ENCODE results near the gene ZDHHC1. TPM values are rescaled to one million over a fixed set of nuclear protein-coding genes. Genes with fewer than 3 reads are reported as not detected.

Gene ZDHHC1
- total RNA-seq, 1 experiment from 2014 or later: 1.0 TPM

DNA sequence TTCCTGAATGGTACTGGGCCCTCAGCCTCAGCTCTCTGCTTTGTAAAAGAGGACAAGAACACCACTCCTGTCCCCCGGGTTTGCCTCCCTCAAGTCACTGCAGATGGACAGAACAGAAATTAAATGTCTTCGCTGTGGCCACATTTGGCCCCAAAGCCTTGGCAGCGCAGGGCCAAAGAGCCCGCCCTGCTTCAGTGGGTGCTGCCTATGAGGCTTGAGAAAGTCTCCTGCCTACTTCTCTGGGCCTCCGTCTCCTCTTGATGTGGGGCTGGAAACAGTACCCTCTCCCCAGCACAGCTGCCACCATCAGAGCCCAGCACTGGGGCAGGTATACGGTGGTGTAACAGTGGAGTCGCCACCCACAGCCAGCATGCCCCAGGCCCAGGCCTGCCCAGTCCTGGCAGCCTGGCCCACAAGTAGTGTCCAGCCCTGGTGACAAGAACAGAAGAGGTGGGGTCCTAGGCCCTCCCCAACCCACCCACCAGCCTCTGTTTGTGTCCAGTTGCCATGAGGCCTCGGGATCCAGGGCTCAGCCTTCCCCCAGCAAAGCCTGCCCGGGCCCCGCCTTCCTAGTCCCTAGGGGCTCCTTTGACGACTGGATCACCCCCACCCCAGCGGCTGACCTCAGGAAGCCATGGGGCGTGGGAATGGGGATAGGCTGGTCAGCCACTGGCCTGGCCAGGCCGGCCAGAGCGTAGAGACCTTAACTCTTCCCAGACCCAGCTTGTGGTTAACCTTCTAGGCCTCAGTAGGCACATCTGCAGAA, 19.1 kb downstream of the ZDHHC1 start:
- no peaks in the 10 kb centered on the region for H3K27me3 Mint-ChIP-seq (ENCODE audit: insufficient read depth, unreplicated experiment)

DNA sequence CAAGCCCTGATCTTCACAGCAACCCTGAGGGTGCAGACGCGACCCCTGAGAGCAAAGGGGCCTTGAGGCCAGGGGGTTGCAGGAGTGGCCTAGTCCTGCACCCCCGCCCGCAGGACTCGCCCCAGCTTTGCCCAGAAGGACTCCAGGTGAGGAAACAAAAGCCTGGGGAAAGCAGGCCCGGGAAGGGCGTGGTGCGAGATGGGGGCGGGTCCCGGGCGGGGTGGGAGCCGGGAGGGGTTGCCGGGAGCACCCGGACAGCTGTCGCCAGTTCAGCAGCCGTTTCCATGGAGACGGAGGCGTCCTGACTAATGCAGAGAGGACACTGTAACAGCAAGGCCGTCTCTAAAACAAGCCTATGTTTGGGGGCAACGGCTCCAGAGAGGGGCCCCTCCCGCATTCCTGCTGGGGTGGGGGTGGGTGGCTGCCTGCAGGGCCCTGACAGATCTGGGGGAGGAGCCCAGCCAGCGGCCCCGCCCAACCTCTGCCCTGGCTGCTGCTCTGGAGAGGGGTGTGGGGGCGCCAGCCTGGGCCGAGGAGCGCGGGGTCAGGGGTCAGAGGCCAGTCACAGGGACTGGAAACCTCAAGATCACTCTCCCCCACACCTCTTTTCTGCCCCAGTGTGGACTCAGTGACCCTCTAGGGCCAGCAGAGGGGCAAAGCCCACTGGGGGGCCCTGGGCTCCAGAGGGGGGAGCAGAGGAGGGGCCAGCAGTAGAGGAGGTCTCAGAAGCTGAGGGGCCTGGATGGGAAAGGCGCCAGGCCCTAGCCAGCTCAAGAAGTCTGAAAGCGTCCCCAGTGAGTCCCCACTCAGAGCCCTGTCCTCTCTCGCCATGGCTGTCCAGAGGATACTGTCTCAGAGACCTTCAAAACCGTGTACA, 19.9 kb downstream of the ZDHHC1 start:
- Histone ChIP-seq H3K4me1 (peaks cover 20% of the 10 kb centered on the region), H3K4me3 (ENCODE audit: low read depth, low read length) (no peak overlapping the region), H3K36me3 (ENCODE audit: control insufficient read depth, insufficient read depth, low read length) (no peaks in the 10 kb centered on the region), H3K9me3 (no peaks in the 10 kb centered on the region), H3K27me3 (replicated peaks; ENCODE audit: control insufficient read depth, insufficient read depth, low read length) (no peaks in the 10 kb centered on the region)
- no TSS peak for BruUV-seq (replicated peaks)
- peaks cover 5% of the 10 kb centered on the region for H3K36me3 Mint-ChIP-seq (ENCODE audit: insufficient read depth, unreplicated experiment)
- H3K27me3 Mint-ChIP-seq (ENCODE audit: insufficient read depth, unreplicated experiment): no peaks in the 10 kb centered on the region
- ChIA-PET CTCF (interaction anchor here (0.6 to 1.1 kb wide), 4 partner anchors 8 to 125 kb away, joined by 3 to 5 read pairs (median 4); partner anchors contain the start of gene HSD11B2), POLR2A (interaction anchor here (0.7 to 1.1 kb wide), 2 partner anchors 8 to 34 kb away, joined by 7 to 9 read pairs; partner anchors contain the start of gene HSD11B2)
- H3K27ac Mint-ChIP-seq (ENCODE audit: unreplicated experiment): peak overlapping the region; percentile 87
- H3K4me1 Mint-ChIP-seq (ENCODE audit: low read depth, unreplicated experiment): peaks cover 7% of the 10 kb centered on the region
- intact Hi-C loops (cut with micrococcal nuclease; ENCODE audit: unreplicated experiment): no loop called here
- peak overlapping the region; percentile 53 for H3K4me3 Mint-ChIP-seq (ENCODE audit: unreplicated experiment)
- DNase-seq: peak; percentile 89 to 95
- TF ChIP-seq, protein P1, sequence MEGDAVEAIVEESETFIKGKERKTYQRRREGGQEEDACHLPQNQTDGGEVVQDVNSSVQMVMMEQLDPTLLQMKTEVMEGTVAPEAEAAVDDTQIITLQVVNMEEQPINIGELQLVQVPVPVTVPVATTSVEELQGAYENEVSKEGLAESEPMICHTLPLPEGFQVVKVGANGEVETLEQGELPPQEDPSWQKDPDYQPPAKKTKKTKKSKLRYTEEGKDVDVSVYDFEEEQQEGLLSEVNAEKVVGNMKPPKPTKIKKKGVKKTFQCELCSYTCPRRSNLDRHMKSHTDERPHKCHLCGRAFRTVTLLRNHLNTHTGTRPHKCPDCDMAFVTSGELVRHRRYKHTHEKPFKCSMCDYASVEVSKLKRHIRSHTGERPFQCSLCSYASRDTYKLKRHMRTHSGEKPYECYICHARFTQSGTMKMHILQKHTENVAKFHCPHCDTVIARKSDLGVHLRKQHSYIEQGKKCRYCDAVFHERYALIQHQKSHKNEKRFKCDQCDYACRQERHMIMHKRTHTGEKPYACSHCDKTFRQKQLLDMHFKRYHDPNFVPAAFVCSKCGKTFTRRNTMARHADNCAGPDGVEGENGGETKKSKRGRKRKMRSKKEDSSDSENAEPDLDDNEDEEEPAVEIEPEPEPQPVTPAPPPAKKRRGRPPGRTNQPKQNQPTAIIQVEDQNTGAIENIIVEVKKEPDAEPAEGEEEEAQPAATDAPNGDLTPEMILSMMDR (IDR thresholded peaks at IDR 0.05; ENCODE audit: insufficient read depth in 1 of 2, low read depth in 1 of 2, low read length in 1 of 2, severe bottlenecking in 1 of 2, unreplicated experiment in 1 of 2): no peak
- no peaks in the 10 kb centered on the region for H3K9me3 Mint-ChIP-seq (ENCODE audit: unreplicated experiment)

More for the DNA sequence above, 19.1 kb downstream of the ZDHHC1 start:
- Histone ChIP-seq H3K4me3 (ENCODE audit: low read depth, low read length) (no peak overlapping the region), H3K4me1 (peaks cover 20% of the 10 kb centered on the region), H3K9me3 (no peaks in the 10 kb centered on the region), H3K27me3 (replicated peaks; ENCODE audit: control insufficient read depth, insufficient read depth, low read length) (no peaks in the 10 kb centered on the region), H3K36me3 (ENCODE audit: control insufficient read depth, insufficient read depth, low read length) (no peaks in the 10 kb centered on the region)
- DNase-seq: no peak
- no TSS peak for BruUV-seq (replicated peaks)
- Mint-ChIP-seq H3K36me3 (ENCODE audit: insufficient read depth, unreplicated experiment) (peaks cover 5% of the 10 kb centered on the region), H3K9me3 (ENCODE audit: unreplicated experiment) (no peaks in the 10 kb centered on the region), H3K4me3 (ENCODE audit: unreplicated experiment) (peak overlapping the region; percentile 53), H3K4me1 (ENCODE audit: low read depth, unreplicated experiment) (peaks cover 10% of the 10 kb centered on the region), H3K27ac (ENCODE audit: unreplicated experiment) (peak overlapping the region; percentile 87)
- intact Hi-C loops (cut with micrococcal nuclease; ENCODE audit: unreplicated experiment): no loop called here
- ChIA-PET POLR2A (no interaction called here), CTCF (no interaction called here)
- TF ChIP-seq, protein P1 (IDR thresholded peaks at IDR 0.05; ENCODE audit: insufficient read depth in 1 of 2, low read depth in 1 of 2, low read length in 1 of 2, severe bottlenecking in 1 of 2, unreplicated experiment in 1 of 2): no peak

DNA sequence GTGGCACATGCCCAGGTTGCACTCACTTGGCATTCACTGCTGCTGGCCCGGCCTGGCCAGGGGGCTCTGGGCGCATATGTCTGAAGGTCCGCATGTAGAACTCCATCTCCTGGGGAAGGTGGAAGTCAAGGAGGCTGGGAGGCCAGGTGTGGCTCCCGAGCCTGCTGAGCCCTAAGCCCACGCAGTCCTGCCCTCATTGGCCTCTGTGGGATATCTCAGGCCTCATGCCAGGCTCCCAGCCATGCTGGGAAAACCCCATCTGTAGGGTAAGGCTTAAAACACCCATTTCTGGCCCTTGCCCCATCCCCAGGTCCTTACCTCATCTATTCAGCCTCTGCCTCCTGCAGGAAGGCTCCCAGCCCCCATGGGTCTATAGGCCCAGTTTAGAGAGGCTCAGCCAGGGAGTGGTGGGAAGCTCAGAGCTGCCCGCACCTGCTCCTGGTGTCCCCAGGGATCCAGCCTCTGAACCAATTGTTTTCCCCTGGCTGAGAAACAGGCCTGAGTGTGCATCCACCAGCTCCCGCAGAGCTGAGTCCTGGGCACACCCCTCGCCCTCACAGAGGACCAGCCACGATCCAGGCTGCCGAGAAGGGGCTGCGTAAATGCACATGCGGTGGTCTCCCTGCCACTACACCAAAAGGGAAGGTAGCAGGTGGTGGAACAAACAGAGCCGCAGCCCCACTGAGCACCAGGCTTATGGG, 20.7 kb downstream of the ZDHHC1 start:
- Mint-ChIP-seq H3K27ac (ENCODE audit: unreplicated experiment) (peak overlapping the region; percentile 87), H3K9me3 (ENCODE audit: unreplicated experiment) (no peaks in the 10 kb centered on the region), H3K4me1 (ENCODE audit: low read depth, unreplicated experiment) (peaks cover 7% of the 10 kb centered on the region), H3K4me3 (ENCODE audit: unreplicated experiment) (peak overlapping the region; percentile 53), H3K36me3 (ENCODE audit: insufficient read depth, unreplicated experiment) (peaks cover 5% of the 10 kb centered on the region), H3K27me3 (ENCODE audit: insufficient read depth, unreplicated experiment) (no peaks in the 10 kb centered on the region)
- intact Hi-C loops (cut with micrococcal nuclease; ENCODE audit: unreplicated experiment): no loop called here
- H3K36me3 ChIP-seq (ENCODE audit: control insufficient read depth, insufficient read depth, low read length): no peaks in the 10 kb centered on the region
- no peaks in the 10 kb centered on the region for H3K9me3 ChIP-seq
- H3K4me3 ChIP-seq (ENCODE audit: low read depth, low read length): no peak overlapping the region
- no peaks in the 10 kb centered on the region for H3K27me3 ChIP-seq (replicated peaks; ENCODE audit: control insufficient read depth, insufficient read depth, low read length)
- POLR2A ChIA-PET: interaction anchor here (0.7 to 1.1 kb wide), 2 partner anchors 9 to 35 kb away, joined by 7 to 9 read pairs; partner anchors contain the start of gene HSD11B2
- BruUV-seq (replicated peaks): no TSS peak
- peaks cover 20% of the 10 kb centered on the region for H3K4me1 ChIP-seq
- CTCF ChIA-PET: interaction anchor here (0.6 to 1.1 kb wide), 4 partner anchors 9 to 126 kb away, joined by 3 to 5 read pairs (median 4); partner anchors contain the start of gene HSD11B2
- no peak for DNase-seq
- TF ChIP-seq, protein P1 (IDR thresholded peaks at IDR 0.05; ENCODE audit: insufficient read depth in 1 of 2, low read depth in 1 of 2, low read length in 1 of 2, severe bottlenecking in 1 of 2, unreplicated experiment in 1 of 2): no peak

Data from Caco-2 (cell line).